Liver (tissue), 9 donors: ENCODE measurements around the gene CMTM8. TPM values are rescaled to one million over a fixed set of nuclear protein-coding genes. Genes with fewer than 3 reads are reported as not detected.

ENCODE experiments used
- DNase-seq: peaks from one replicate; pipeline ENCODE4 v3.0.0-alpha.2; 2017; ENCODE audit warnings: low spot score
- H3K27ac ChIP-seq, 2 donors: one replicate each; pipeline ENCODE4 v1.7.0; 2013; ENCODE audit warnings: inconsistent platforms in 2 of 2, low read length in 2 of 2, control low read depth in 1 of 2, low read depth in 1 of 2, mild to moderate bottlenecking in 1 of 2
- H3K27me3 ChIP-seq, 4 donors: one replicate each; pipeline versions ENCODE4 v1.6.1 to v1.7.0; 2013; ENCODE audit warnings: low read length in 3 of 4, inconsistent platforms in 1 of 4, mild to moderate bottlenecking in 1 of 4, moderate library complexity in 1 of 4; ENCODE audit not compliant: control insufficient read depth in 4 of 4, insufficient read depth in 4 of 4
- H3K36me3 ChIP-seq, 4 donors: one replicate each; pipeline versions ENCODE4 v1.6.1 to v1.7.0; 2013; ENCODE audit warnings: low read length in 3 of 4, mild to moderate bottlenecking in 3 of 4, low read depth in 1 of 4, moderate library complexity in 1 of 4; ENCODE audit not compliant: control insufficient read depth in 4 of 4, insufficient read depth in 3 of 4
- H3K4me1 ChIP-seq, 4 donors: one replicate each; pipeline versions ENCODE4 v1.6.1 to v1.7.0; 2013; ENCODE audit warnings: low read length in 3 of 4, mild to moderate bottlenecking in 3 of 4, moderate library complexity in 1 of 4; ENCODE audit not compliant: control insufficient read depth in 4 of 4, insufficient read depth in 4 of 4
- H3K4me3 ChIP-seq, 3 donors: one replicate each; pipeline versions ENCODE4 v1.6.1 to v1.7.0; 2013; ENCODE audit warnings: low read length in 3 of 3, control low read depth in 1 of 3, low read depth in 1 of 3, mild to moderate bottlenecking in 1 of 3
- H3K9ac ChIP-seq, 2 donors: one replicate each; pipeline ENCODE4 v1.7.0; 2013; ENCODE audit warnings: low read length in 2 of 2, mild to moderate bottlenecking in 2 of 2, moderate library complexity in 2 of 2, control low read depth in 1 of 2, low read depth in 1 of 2
- H3K9me3 ChIP-seq, 4 donors: one replicate each; pipeline versions ENCODE4 v1.6.1 to v1.7.0; 2013; ENCODE audit warnings: low read length in 3 of 4; ENCODE audit not compliant: control insufficient read depth in 4 of 4
- EGR1 ChIP-seq, 2 donors: IDR thresholded peaks; 2 replicates each; pipeline ENCODE4 v1.6.1; 2016 to 2018; ENCODE audit warnings: antibody characterized with exemption in 2 of 2, low read depth in 2 of 2
- FOXA1 ChIP-seq: IDR thresholded peaks from 2 replicates; pipeline ENCODE4 v1.6.1; 2016; ENCODE audit warnings: antibody characterized with exemption
- FOXA2 ChIP-seq: IDR thresholded peaks from 2 replicates; pipeline ENCODE4 v1.6.1; 2016; ENCODE audit warnings: antibody characterized with exemption
- GABPA ChIP-seq, 2 donors: IDR thresholded peaks in 1 of 2; conservative IDR thresholded peaks in 1 of 2; 2 replicates each; pipeline ENCODE4 v1.6.1; 2016; ENCODE audit warnings: antibody characterized with exemption in 2 of 2, mild to moderate bottlenecking in 1 of 2, moderate library complexity in 1 of 2
- HNF4A ChIP-seq, 2 donors: conservative IDR thresholded peaks; 2 replicates each; pipeline ENCODE4 v1.6.1; 2016; ENCODE audit warnings: antibody characterized with exemption in 2 of 2, mild to moderate bottlenecking in 2 of 2
- HNF4G ChIP-seq: IDR thresholded peaks from 2 replicates; pipeline ENCODE4 v1.6.1; 2016; ENCODE audit warnings: antibody characterized with exemption
- JUND ChIP-seq, 2 donors: IDR thresholded peaks; 2 replicates each; pipeline ENCODE4 v1.6.1; 2016; ENCODE audit warnings: antibody characterized with exemption in 2 of 2
- NR2F2 ChIP-seq: IDR thresholded peaks from 2 replicates; pipeline ENCODE4 v1.6.1; 2016; ENCODE audit warnings: antibody characterized with exemption
- RAD21 ChIP-seq, 2 donors: IDR thresholded peaks; 2 replicates each; pipeline ENCODE4 v1.6.1; 2016; ENCODE audit warnings: antibody characterized with exemption in 2 of 2, mild to moderate bottlenecking in 2 of 2
- RXRA ChIP-seq, 2 donors: IDR thresholded peaks; 2 replicates each; pipeline ENCODE4 v1.6.1; 2017 to 2018; ENCODE audit warnings: antibody characterized with exemption in 2 of 2, mild to moderate bottlenecking in 1 of 2
- SP1 ChIP-seq: IDR thresholded peaks from 2 replicates; pipeline ENCODE4 v1.6.1; 2018; ENCODE audit warnings: antibody characterized with exemption, mild to moderate bottlenecking
- TAF1 ChIP-seq: conservative IDR thresholded peaks from 2 replicates; pipeline ENCODE4 v1.6.1; 2016; ENCODE audit warnings: antibody characterized with exemption, mild to moderate bottlenecking
- YY1 ChIP-seq: IDR thresholded peaks from 2 replicates; pipeline ENCODE4 v1.6.1; 2016; ENCODE audit warnings: antibody characterized with exemption, mild to moderate bottlenecking
- WGBS: extraction: QIAGEN DNeasy Blood & Tissue Kit; methylation state at CpG from one replicate; pipeline ENCODE4 v1.1.7; 2013; 5-methylcytosine and 5-hydroxymethylcytosine counted together
- polyA plus RNA-seq, 2 donors: library from polyadenylated mRNA; stranded (reverse) in 1 of 2; unstranded in 1 of 2; fragments of 200-250 nt in 1 of 2; fragments of >200 nt in 1 of 2; fragmentation: Nextera tagmentation in 1 of 2; extraction: Ambion mirVana in 1 of 2; gene quantifications; one replicate each; pipeline versions ENCODE4 v1.2.1 to v1.2.3, GENCODE V29; 2013 to 2015
- total RNA-seq, 2 donors: library from RNA; depleted of rRNA; stranded (reverse); fragments of >200 nt; gene quantifications; one replicate each; pipeline ENCODE4 v1.2.3, GENCODE V29; 2014
- TF ChIP-seq, protein P1 (sequence below): IDR thresholded peaks from 2 replicates; pipeline ENCODE4 v1.6.1; 2016; ENCODE audit warnings: antibody characterized with exemption
- TF ChIP-seq, protein P2 (sequence below): IDR thresholded peaks from 2 replicates; pipeline ENCODE4 v1.6.1; 2016; ENCODE audit warnings: antibody characterized with exemption
- TF ChIP-seq, protein P3 (sequence below): IDR thresholded peaks from 2 replicates; pipeline ENCODE4 v1.6.1; 2016; ENCODE audit warnings: antibody characterized with exemption
- TF ChIP-seq, protein P4 (sequence below): IDR thresholded peaks from 2 replicates; pipeline ENCODE4 v1.6.1; 2016; ENCODE audit warnings: antibody characterized with exemption, mild to moderate bottlenecking
- TF ChIP-seq, protein P5 (sequence below): fragments of 150-350 bp; IDR thresholded peaks from 2 replicates; pipeline ENCODE4 v1.5.1; 2017; ENCODE audit warnings: improper control_type of control experiment, low read depth, low read length; ENCODE audit not compliant: missing input control
- donor health status: healthy.
- donor health status: healthy.
- donor health status: healthy.
- donor health status: healthy.
- donor health status: healthy.

The CMTM8 gene
- total and polyA plus RNA-seq, 4 donors = 4.3 to 44.6 (median 12.5) TPM

DNA sequence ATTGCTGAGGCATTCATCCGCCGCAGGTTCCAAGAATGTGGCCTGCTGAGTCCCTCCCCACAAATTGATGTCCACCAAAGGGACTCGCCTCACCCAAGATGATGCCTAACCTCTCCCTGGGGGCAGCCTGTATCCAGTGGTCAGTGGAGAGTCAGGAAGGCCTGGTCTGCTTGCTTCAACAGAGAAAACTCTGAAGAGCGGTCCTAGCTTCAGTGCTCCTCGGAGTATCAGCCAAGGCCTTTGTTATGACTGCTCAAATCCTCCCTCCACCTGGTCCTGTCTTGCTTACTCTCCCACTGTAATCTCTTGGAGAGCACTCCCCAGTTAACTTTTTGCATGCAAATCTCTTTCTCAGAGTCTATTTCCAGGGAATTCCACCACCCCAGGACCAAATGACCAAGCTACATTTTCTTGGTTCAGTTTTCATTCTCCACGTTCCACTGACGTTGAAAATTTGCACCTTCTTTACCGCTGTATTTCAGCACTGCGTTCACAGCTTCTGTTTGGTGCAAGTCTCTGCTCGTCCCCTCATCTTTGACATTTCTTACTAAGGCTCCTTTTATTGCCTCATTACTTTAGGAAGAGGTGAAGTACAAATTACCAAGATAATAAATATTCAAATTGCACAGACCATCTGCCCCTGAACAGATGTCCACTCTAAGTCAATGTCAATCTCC, 175.5 kb downstream of the CMTM8 start:
- no peak overlapping the region for H3K9ac ChIP-seq
- no peaks in the 10 kb centered on the region for H3K4me1 ChIP-seq
- no peaks in the 10 kb centered on the region for H3K9me3 ChIP-seq
- TF ChIP-seq, protein P1, sequence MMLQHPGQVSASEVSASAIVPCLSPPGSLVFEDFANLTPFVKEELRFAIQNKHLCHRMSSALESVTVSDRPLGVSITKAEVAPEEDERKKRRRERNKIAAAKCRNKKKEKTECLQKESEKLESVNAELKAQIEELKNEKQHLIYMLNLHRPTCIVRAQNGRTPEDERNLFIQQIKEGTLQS = no peak
- TF ChIP-seq GABPA (IDR thresholded peaks at IDR 0.05 in 1 of 2, conservative IDR thresholded peaks at IDR 0.05 in 1 of 2) (no peak), FOXA1 (no peak), FOXA2 (no peak), RAD21 (IDR thresholded peaks at IDR 0.05) (no peak), HNF4A (conservative IDR thresholded peaks at IDR 0.05) (no peak), HNF4G (no peak), RXRA (IDR thresholded peaks at IDR 0.05) (no peak)
- TF ChIP-seq, protein P2, sequence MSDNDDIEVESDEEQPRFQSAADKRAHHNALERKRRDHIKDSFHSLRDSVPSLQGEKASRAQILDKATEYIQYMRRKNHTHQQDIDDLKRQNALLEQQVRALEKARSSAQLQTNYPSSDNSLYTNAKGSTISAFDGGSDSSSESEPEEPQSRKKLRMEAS = no peak
- TF ChIP-seq, protein P3, sequence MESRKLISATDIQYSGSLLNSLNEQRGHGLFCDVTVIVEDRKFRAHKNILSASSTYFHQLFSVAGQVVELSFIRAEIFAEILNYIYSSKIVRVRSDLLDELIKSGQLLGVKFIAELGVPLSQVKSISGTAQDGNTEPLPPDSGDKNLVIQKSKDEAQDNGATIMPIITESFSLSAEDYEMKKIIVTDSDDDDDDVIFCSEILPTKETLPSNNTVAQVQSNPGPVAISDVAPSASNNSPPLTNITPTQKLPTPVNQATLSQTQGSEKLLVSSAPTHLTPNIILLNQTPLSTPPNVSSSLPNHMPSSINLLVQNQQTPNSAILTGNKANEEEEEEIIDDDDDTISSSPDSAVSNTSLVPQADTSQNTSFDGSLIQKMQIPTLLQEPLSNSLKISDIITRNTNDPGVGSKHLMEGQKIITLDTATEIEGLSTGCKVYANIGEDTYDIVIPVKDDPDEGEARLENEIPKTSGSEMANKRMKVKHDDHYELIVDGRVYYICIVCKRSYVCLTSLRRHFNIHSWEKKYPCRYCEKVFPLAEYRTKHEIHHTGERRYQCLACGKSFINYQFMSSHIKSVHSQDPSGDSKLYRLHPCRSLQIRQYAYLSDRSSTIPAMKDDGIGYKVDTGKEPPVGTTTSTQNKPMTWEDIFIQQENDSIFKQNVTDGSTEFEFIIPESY = no peak
- H3K27ac ChIP-seq = peak overlapping the region in 1 of 2 donors; percentile 15
- H3K4me3 ChIP-seq = no peak overlapping the region
- no peaks in the 10 kb centered on the region for H3K36me3 ChIP-seq
- no peak for DNase-seq
- H3K27me3 ChIP-seq = no peaks in the 10 kb centered on the region
- 86% methylated on average over 10 of the region's 10 CpGs for WGBS

DNA sequence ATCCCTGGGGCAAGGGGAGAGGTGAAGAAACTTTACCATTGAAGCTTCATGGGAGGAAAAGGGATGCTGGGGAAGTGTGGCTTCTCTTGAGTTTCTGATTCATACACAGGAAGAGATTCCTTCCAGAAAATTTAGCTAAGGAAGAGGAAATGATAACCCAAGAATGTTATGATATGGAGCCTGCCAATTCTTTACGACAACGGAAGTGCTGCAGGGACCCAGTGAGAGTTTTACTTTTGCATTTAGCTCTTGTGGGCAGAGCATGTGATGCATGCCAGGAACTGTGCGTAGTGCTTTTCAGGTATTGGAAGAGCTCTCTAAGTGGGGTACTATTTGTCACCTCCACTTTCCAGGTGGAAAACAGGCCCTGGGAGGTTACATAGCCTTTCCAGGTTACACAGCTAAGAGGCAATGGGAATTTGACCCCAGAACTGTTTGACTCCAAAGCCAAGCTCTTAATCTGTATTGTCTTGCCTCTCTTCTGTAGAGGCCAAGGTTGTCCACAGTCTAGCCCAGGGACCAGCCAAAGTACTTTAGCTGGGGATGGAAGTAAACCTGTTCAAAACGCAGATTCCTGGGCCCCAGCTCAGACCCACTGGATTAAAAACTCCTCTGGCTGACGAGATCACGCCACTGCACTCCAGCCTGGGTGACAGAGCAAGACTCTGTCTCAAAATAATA, 176.2 kb downstream of the CMTM8 start:
- H3K9ac ChIP-seq = no peak overlapping the region
- DNase-seq = no peak
- no peaks in the 10 kb centered on the region for H3K36me3 ChIP-seq
- H3K27ac ChIP-seq = peak overlapping the region; percentile 49 to 61
- H3K4me1 ChIP-seq = no peaks in the 10 kb centered on the region
- no peaks in the 10 kb centered on the region for H3K27me3 ChIP-seq
- H3K9me3 ChIP-seq = no peaks in the 10 kb centered on the region
- no peak for TF ChIP-seq TAF1
- TF ChIP-seq GABPA (IDR thresholded peaks at IDR 0.05 in 1 of 2, conservative IDR thresholded peaks at IDR 0.05 in 1 of 2) = peak; percentile 25 to 37
- no peak for TF ChIP-seq FOXA2
- TF ChIP-seq JUND (IDR thresholded peaks at IDR 0.05) = peak in 1 of 2 donors; percentile 22
- peak; percentile 19 for TF ChIP-seq YY1
- TF ChIP-seq RAD21 (IDR thresholded peaks at IDR 0.05) = peak in 1 of 2 donors; percentile 24
- TF ChIP-seq, protein P2 = peak; percentile 82
- peak in 1 of 2 donors; percentile 31 for TF ChIP-seq RXRA (IDR thresholded peaks at IDR 0.05)
- TF ChIP-seq FOXA1 = no peak
- TF ChIP-seq, protein P1 = no peak
- TF ChIP-seq NR2F2 = peak; percentile 65
- TF ChIP-seq HNF4A (conservative IDR thresholded peaks at IDR 0.05) = no peak
- peak; percentile 26 for TF ChIP-seq SP1
- no peak for TF ChIP-seq HNF4G
- TF ChIP-seq, protein P3 = no peak
- TF ChIP-seq EGR1 (IDR thresholded peaks at IDR 0.05; ENCODE audit: low read depth in 2 of 2) = peak; percentile 40 to 45
- TF ChIP-seq, protein P4, sequence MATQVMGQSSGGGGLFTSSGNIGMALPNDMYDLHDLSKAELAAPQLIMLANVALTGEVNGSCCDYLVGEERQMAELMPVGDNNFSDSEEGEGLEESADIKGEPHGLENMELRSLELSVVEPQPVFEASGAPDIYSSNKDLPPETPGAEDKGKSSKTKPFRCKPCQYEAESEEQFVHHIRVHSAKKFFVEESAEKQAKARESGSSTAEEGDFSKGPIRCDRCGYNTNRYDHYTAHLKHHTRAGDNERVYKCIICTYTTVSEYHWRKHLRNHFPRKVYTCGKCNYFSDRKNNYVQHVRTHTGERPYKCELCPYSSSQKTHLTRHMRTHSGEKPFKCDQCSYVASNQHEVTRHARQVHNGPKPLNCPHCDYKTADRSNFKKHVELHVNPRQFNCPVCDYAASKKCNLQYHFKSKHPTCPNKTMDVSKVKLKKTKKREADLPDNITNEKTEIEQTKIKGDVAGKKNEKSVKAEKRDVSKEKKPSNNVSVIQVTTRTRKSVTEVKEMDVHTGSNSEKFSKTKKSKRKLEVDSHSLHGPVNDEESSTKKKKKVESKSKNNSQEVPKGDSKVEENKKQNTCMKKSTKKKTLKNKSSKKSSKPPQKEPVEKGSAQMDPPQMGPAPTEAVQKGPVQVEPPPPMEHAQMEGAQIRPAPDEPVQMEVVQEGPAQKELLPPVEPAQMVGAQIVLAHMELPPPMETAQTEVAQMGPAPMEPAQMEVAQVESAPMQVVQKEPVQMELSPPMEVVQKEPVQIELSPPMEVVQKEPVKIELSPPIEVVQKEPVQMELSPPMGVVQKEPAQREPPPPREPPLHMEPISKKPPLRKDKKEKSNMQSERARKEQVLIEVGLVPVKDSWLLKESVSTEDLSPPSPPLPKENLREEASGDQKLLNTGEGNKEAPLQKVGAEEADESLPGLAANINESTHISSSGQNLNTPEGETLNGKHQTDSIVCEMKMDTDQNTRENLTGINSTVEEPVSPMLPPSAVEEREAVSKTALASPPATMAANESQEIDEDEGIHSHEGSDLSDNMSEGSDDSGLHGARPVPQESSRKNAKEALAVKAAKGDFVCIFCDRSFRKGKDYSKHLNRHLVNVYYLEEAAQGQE = no peak
- TF ChIP-seq, protein P5, sequence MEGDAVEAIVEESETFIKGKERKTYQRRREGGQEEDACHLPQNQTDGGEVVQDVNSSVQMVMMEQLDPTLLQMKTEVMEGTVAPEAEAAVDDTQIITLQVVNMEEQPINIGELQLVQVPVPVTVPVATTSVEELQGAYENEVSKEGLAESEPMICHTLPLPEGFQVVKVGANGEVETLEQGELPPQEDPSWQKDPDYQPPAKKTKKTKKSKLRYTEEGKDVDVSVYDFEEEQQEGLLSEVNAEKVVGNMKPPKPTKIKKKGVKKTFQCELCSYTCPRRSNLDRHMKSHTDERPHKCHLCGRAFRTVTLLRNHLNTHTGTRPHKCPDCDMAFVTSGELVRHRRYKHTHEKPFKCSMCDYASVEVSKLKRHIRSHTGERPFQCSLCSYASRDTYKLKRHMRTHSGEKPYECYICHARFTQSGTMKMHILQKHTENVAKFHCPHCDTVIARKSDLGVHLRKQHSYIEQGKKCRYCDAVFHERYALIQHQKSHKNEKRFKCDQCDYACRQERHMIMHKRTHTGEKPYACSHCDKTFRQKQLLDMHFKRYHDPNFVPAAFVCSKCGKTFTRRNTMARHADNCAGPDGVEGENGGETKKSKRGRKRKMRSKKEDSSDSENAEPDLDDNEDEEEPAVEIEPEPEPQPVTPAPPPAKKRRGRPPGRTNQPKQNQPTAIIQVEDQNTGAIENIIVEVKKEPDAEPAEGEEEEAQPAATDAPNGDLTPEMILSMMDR = no peak
- 79% methylated on average over 6 of the region's 6 CpGs for WGBS
- H3K4me3 ChIP-seq = no peak overlapping the region
